ENCODE data around the gene LRRC70. TPM values are rescaled to one million over a fixed set of nuclear protein-coding genes. Genes with fewer than 3 reads are reported as not detected.
A peak's percentile ranks its signal among the peaks of the same experiment; 100 is the strongest.
"Not testable (repeated sequence)": the region's sequence is repeated elsewhere in the genome, so short reads cannot be mapped to it uniquely, and the experiment has no call there.

LRRC70 gene
- polyA plus RNA-seq, 3 donors: 0.23 to 2.4 TPM; not detected in 1

GRCh38 chr5:62621280-62621679 lies 42.7 kb downstream of the LRRC70 start:
- WGBS (ENCODE audit: insufficient coverage): 90% methylated on average over 2 of the region's 6 CpGs
- no peak overlapping the region for H3K27ac ChIP-seq (ENCODE audit: low read depth in 1 of 2, low read length in 2 of 2)
- Mint-ChIP-seq H3K9me3 (peaks cover 0 to 3% (median 0%) of the 10 kb centered on the region in 7 donors), H3K36me3 (peaks cover 4% of the 10 kb centered on the region in 2 donors), H3K4me1 (no peaks in the 10 kb centered on the region), H3K27me3 (ENCODE audit: low read depth in 3 of 3) (no peaks in the 10 kb centered on the region), H3K27ac (no peak overlapping the region), H3K4me3 (no peak overlapping the region)
- intact Hi-C loops (cut with micrococcal nuclease): no loop called here
- no peaks in the 10 kb centered on the region for H3K4me1 ChIP-seq (ENCODE audit: control insufficient read depth in 1 of 2, insufficient read depth in 2 of 2, low read length in 2 of 2)
- no peaks in the 10 kb centered on the region for H3K9me3 ChIP-seq (replicated peaks in 1 of 2; ENCODE audit: control insufficient read depth in 1 of 2, insufficient read depth in 1 of 2, low read length in 2 of 2)
- H3K4me2 ChIP-seq (replicated peaks; ENCODE audit: extremely low read depth, low read length, poor library complexity, severe bottlenecking): no peak overlapping the region
- no peaks in the 10 kb centered on the region for H4K20me1 ChIP-seq (ENCODE audit: insufficient read depth, low read length)
- no peak for DNase-seq
- H3K36me3 ChIP-seq (replicated peaks in 1 of 2; ENCODE audit: control insufficient read depth in 1 of 2, insufficient read depth in 2 of 2, low read length in 2 of 2): no peaks in the 10 kb centered on the region
- TF ChIP-seq CTCF (IDR thresholded peaks at IDR 0.05): no peak
- H2AFZ ChIP-seq (ENCODE audit: insufficient read depth, low read depth, low read length, poor library complexity, severe bottlenecking): no peak overlapping the region
- no peaks in the 10 kb centered on the region for H3K27me3 ChIP-seq (ENCODE audit: control insufficient read depth in 2 of 2, insufficient read depth in 2 of 2, low read length in 2 of 2)
- H3K79me2 ChIP-seq (ENCODE audit: insufficient read depth, low read length): no peaks in the 10 kb centered on the region
- H3K4me3 ChIP-seq (replicated peaks in 1 of 3; ENCODE audit: low read depth in 2 of 3, low read length in 3 of 3): no peak overlapping the region
- no peak overlapping the region for H3K9ac ChIP-seq (ENCODE audit: insufficient read depth, low read length, poor library complexity, severe bottlenecking)

GRCh38 chr5:62623271-62623670 lies 44.7 kb downstream of the LRRC70 start:
- H3K9ac ChIP-seq (ENCODE audit: insufficient read depth, low read length, poor library complexity, severe bottlenecking): no peak overlapping the region
- peaks cover 8 to 10% of the 10 kb centered on the region in 2 donors for H3K36me3 Mint-ChIP-seq
- no peak for TF ChIP-seq CTCF (IDR thresholded peaks at IDR 0.05)
- no peaks in the 10 kb centered on the region for H3K9me3 ChIP-seq (replicated peaks in 1 of 2; ENCODE audit: control insufficient read depth in 1 of 2, insufficient read depth in 1 of 2, low read length in 2 of 2)
- no peak overlapping the region for H3K27ac Mint-ChIP-seq
- H3K4me1 Mint-ChIP-seq: no peaks in the 10 kb centered on the region
- H3K27me3 ChIP-seq (ENCODE audit: control insufficient read depth in 2 of 2, insufficient read depth in 2 of 2, low read length in 2 of 2): no peaks in the 10 kb centered on the region
- DNase-seq: no peak
- no peaks in the 10 kb centered on the region for H3K4me1 ChIP-seq (ENCODE audit: control insufficient read depth in 1 of 2, insufficient read depth in 2 of 2, low read length in 2 of 2)
- H3K36me3 ChIP-seq (replicated peaks in 1 of 2; ENCODE audit: control insufficient read depth in 1 of 2, insufficient read depth in 2 of 2, low read length in 2 of 2): peaks cover 4 to 14% of the 10 kb centered on the region in 2 donors
- no CpG with 5 or more reads among the region's 1 CpG for WGBS (ENCODE audit: insufficient coverage)
- H4K20me1 ChIP-seq (ENCODE audit: insufficient read depth, low read length): no peaks in the 10 kb centered on the region
- no peak overlapping the region for H3K4me2 ChIP-seq (replicated peaks; ENCODE audit: extremely low read depth, low read length, poor library complexity, severe bottlenecking)
- H3K27ac ChIP-seq (ENCODE audit: low read depth in 1 of 2, low read length in 2 of 2): no peak overlapping the region
- intact Hi-C loops (cut with micrococcal nuclease): no loop called here
- H3K4me3 ChIP-seq (replicated peaks in 1 of 3; ENCODE audit: low read depth in 2 of 3, low read length in 3 of 3): no peak overlapping the region
- H3K27me3 Mint-ChIP-seq (ENCODE audit: low read depth in 3 of 3): no peaks in the 10 kb centered on the region
- no peaks in the 10 kb centered on the region for H3K79me2 ChIP-seq (ENCODE audit: insufficient read depth, low read length)
- peaks cover 0 to 3% (median 0%) of the 10 kb centered on the region in 7 donors for H3K9me3 Mint-ChIP-seq
- no peak overlapping the region for H2AFZ ChIP-seq (ENCODE audit: insufficient read depth, low read depth, low read length, poor library complexity, severe bottlenecking)
- H3K4me3 Mint-ChIP-seq: no peak overlapping the region

GRCh38 chr5:62624436-62624835 lies 45.8 kb downstream of the LRRC70 start:
- H3K4me2 ChIP-seq (replicated peaks; ENCODE audit: extremely low read depth, low read length, poor library complexity, severe bottlenecking); H3K9me3 ChIP-seq (replicated peaks in 1 of 2; ENCODE audit: control insufficient read depth in 1 of 2, insufficient read depth in 1 of 2, low read length in 2 of 2); H3K27me3 ChIP-seq (ENCODE audit: control insufficient read depth in 2 of 2, insufficient read depth in 2 of 2, low read length in 2 of 2); DNase-seq; H3K27ac ChIP-seq (ENCODE audit: low read depth in 1 of 2, low read length in 2 of 2); H3K4me3 ChIP-seq (replicated peaks in 1 of 3; ENCODE audit: low read depth in 2 of 3, low read length in 3 of 3); H2AFZ ChIP-seq (ENCODE audit: insufficient read depth, low read depth, low read length, poor library complexity, severe bottlenecking); H3K79me2 ChIP-seq (ENCODE audit: insufficient read depth, low read length); H3K4me3 Mint-ChIP-seq; H3K4me1 ChIP-seq (ENCODE audit: control insufficient read depth in 1 of 2, insufficient read depth in 2 of 2, low read length in 2 of 2); H3K27me3 Mint-ChIP-seq (ENCODE audit: low read depth in 3 of 3); H3K4me1 Mint-ChIP-seq; H3K9ac ChIP-seq (ENCODE audit: insufficient read depth, low read length, poor library complexity, severe bottlenecking); H3K9me3 Mint-ChIP-seq; H4K20me1 ChIP-seq (ENCODE audit: insufficient read depth, low read length); intact Hi-C loops (cut with micrococcal nuclease): not testable (repeated sequence)
- Mint-ChIP-seq H3K27ac (peak overlapping the region in 2 of 7 donors; percentile 10 to 16), H3K36me3 (peaks cover 17 to 18% of the 10 kb centered on the region in 2 donors)
- H3K36me3 ChIP-seq (replicated peaks in 1 of 2; ENCODE audit: control insufficient read depth in 1 of 2, insufficient read depth in 2 of 2, low read length in 2 of 2): peaks cover 4 to 25% of the 10 kb centered on the region in 2 donors
- 100% methylated on average over 4 of the region's 7 CpGs for WGBS (ENCODE audit: insufficient coverage)

All from CD14-positive monocyte (primary cell).